GM12875 (cell line): ENCODE data around the gene GOLGA6C.
"Not testable (repeated sequence)": the region's sequence is repeated elsewhere in the genome, so short reads cannot be mapped to it uniquely, and the experiment has no call there.

ENCODE experiments used
- H3K4me3 ChIP-seq: one replicate; pipeline ENCODE4 v1.5.1; 2011; ENCODE audit warnings: low read depth, low read length, control low read depth
- TF ChIP-seq, protein P1 (sequence below): IDR thresholded peaks from 2 replicates; pipeline ENCODE4 v1.5.1; 2011; ENCODE audit warnings: low read depth, mild to moderate bottlenecking, control low read depth, inconsistent platforms, low read length, moderate library complexity, borderline replicate concordance; ENCODE audit not compliant: insufficient read depth

Gene GOLGA6C

DNA sequence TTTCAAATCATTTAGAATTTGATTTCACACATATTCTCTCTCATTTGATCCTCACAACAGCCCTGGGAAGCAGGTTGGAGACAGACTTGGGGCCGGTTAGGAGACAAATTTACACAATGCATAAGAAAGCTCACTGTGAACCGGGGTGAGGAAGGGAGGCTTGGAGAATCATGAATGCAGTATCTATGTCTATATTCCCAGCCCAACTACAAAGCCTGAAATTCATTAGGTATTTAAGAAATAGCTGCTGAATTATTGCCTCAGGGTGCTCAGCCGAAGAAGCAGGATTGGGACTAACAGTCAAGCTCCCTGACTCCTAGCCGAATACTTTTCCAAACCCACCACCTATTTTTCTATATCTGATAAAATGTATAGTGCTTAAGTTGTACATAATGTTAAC is 8.4 kb upstream of the GOLGA6C start:
- TF ChIP-seq, protein P1, sequence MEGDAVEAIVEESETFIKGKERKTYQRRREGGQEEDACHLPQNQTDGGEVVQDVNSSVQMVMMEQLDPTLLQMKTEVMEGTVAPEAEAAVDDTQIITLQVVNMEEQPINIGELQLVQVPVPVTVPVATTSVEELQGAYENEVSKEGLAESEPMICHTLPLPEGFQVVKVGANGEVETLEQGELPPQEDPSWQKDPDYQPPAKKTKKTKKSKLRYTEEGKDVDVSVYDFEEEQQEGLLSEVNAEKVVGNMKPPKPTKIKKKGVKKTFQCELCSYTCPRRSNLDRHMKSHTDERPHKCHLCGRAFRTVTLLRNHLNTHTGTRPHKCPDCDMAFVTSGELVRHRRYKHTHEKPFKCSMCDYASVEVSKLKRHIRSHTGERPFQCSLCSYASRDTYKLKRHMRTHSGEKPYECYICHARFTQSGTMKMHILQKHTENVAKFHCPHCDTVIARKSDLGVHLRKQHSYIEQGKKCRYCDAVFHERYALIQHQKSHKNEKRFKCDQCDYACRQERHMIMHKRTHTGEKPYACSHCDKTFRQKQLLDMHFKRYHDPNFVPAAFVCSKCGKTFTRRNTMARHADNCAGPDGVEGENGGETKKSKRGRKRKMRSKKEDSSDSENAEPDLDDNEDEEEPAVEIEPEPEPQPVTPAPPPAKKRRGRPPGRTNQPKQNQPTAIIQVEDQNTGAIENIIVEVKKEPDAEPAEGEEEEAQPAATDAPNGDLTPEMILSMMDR: no peak

DNA sequence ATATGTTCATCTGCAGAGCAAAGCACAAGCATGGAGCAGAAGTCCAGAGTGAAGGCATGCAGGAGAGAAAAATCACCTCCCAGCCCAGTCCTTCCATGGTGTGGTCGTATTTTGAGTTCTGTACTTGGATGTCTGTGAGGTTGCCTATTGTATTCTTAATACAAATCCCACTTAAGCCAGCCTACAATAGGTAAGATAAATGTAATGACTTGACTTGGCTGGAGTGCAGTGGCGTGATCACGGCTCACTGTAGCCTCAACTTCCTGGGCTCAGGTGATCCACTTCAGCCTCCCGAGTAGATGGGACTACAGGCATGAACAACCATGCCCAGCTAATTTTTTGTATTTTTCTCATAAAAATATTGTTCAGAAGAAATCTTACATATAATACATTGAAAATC is 6.8 kb upstream of the GOLGA6C start:
- not testable (repeated sequence) for H3K4me3 ChIP-seq

More for the DNA sequence above, 8.4 kb upstream of the GOLGA6C start:
- H3K4me3 ChIP-seq: no peak overlapping the region

DNA sequence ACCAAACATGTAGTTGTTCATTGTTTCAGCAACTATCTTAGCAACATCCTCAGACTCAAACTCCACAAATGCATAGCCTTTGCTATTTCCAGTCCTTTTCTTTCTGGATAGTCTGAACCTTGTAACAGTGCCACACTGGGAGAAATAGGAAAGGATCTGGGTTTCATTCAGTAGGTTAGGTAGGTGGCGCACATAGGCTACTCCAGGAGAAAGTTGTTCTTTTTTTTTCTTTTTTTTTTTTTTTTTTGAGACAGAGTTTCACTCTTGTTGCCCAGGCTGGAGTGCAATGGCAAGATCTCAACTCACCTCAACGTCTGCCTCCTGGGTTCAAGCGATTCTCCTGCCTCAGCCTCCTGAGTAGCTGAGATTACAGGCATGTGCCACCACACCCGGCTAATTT is 5.8 kb upstream of the GOLGA6C start:
- not testable (repeated sequence) for H3K4me3 ChIP-seq

DNA sequence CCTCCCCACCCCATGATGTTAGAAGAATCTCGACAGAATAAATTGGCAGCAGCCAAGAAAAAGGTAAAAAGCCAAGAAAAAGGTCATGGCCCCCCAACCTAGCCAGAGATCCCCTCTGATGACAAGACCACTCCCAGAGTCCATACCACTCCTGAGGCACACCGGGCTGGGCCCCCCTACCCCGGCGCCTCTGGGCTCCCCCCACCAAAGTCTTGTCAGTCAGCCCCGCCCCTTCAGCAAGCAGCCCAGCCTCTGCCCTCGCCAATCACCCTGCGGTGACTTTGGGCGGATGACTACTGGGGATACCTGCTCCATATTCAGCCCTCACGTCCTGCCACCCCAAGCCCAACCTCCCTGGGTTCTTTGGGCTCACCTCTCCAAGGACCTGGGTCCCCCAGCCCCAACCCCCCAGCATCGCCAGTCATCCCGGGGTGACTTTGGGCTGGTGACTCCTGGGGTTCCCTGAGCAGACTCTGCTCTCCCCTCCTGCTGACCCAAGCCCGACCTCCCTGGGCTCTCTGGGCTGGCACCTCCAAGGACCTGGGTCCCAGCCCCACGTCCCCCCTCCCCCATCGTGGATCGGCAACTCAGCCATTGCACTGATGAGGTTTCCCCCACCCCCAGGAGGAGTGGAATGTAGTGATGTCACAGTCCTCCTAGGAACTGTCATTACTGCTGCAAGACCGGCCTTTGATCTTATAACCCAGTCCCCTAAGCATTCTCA is 648 bp downstream of the GOLGA6C start:
- H3K4me3 ChIP-seq: not testable (repeated sequence)

DNA sequence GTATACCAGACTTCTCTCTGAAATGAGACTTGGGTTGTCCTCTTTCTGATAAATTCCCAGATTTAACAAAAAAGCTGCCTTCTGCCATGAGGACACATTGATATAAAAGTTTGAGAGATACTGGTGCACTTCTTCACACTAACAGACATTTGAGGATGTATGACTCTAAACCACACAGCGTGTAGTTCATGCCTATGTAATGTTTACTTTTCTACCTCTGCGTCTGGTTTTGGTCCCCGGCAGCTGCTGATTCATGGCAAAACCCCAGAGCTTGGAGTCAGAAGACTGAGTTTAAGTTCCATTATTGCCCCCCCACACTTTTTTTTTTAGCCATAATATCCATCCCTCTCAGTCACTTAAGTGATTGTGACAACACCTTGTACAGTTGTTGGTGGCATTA is 1.7 kb downstream of the GOLGA6C start:
- not testable (repeated sequence) for H3K4me3 ChIP-seq

DNA sequence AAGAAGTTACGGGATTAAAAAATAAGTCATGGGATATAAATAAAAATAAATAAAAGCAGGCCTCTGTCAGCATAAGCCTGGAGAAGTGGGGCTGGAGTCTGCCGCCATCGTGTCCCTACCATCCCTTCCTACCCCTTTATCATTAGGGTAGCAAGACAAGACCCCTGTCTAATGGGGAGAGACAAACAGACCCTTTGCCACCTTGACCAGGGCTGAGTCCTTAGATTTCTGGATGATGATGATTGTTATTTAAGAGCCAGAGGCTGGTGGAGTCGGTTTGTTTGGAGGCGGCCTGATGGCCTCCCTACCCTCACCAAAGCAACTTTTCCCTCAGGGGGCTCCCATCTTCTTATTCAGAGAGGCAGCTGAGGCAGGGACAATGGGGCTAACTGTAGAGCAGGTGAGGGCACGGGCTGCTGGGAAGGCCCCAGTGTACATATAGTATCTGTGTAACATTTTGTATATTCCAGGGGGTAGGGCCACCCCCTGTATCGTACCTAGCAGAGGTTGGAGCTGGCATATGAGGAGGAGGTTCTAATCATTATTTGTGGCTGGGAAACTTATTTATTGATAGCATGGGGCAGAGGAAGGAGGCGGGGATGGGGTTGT is 15.7 kb downstream of the GOLGA6C start:
- not testable (repeated sequence) for H3K4me3 ChIP-seq

DNA sequence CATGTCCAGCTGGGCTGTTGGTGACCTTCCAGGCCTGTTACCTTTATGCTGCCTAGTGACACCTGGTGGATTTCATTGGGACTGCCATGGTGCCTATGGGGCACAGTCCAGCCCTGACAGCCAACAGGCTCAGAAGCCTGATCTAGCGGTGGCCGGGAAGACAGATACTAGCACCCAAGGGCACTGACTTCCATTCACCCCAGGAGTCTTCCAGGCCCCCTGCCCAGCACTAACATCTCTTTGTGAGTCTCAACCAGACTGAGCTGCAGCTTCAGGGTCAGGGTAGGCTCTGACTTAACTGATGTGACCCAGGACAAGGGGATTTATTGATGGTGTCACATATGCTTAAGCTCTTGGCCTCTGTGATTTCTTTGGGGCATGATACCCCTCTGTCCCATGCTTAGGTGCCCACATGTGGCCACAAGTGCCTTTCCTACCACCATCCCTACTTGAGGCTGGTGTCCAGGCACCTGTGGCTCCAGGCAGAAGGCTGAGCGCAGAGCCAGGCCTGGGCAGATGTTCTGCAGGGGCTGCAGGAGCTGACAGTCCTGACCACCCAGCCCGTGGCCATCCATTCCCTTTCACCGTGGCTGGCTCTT is 16.5 kb downstream of the GOLGA6C start:
- H3K4me3 ChIP-seq: not testable (repeated sequence)
- TF ChIP-seq, protein P1: peak; percentile 40

DNA sequence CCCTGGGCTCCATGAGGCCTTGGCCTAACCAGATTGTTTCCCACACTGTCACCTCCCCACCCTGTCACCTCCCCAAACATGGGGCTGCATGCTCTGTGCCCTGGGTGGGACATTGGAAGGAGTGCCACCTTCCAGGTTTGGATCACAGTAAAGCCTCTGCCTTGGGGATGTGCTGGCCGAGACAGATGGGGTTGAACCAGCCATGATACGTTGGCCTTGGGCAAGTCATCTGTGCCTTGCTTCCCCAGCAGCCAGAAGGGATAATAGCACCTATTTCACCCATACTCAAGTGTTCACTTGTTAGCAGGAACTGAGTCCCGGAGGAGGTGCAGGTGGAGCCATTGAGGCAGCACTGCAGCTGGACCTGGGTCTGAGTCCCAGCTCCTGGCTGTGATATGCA is 17.5 kb downstream of the GOLGA6C start:
- not testable (repeated sequence) for H3K4me3 ChIP-seq

DNA sequence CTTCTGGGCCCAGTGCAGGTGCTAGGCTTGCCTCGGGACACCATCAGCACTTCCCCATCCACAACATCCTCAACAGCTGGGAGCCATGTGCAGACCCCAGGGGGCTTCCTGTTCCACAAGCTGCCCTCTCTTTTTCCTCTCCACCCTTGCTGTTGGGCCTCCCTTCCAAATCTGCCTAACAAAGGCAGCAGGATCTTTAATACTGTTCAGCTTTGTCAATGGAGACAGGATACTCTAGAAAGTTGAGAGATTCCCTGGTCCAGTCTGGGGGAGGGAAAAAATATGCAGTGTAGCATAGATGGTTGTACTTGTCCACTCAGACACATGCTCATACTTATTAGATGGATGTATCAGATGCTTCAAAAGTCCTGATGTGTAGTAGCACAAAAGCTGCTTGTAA is 20.4 kb downstream of the GOLGA6C start:
- H3K4me3 ChIP-seq: not testable (repeated sequence)

DNA sequence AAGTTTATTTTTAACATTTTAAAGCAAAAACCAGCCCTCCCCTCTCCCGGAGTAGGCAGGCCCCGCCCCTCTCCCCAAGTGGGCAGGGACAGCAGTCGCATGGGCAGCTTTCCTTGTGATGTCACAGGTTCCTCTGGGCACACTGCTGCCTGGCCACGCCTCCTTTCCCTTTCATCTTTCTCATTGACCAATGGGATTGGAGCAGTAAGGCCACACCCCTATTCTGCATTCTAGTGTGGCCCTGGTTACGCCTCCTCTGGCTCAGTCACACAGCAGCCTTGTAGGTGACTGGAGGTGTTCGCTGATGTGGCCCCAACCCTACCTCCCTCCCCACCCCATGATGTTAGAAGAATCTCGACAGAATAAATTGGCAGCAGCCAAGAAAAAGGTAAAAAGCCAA is 24.4 kb downstream of the GOLGA6C start, which contains the start of gene GOLGA6D:
Gene GOLGA6D, plus strand, starts transcription at position 264 of the 400 bp plus-strand sequence. Its CDS starts 41 bp downstream, at position 305.
- not testable (repeated sequence) for H3K4me3 ChIP-seq

DNA sequence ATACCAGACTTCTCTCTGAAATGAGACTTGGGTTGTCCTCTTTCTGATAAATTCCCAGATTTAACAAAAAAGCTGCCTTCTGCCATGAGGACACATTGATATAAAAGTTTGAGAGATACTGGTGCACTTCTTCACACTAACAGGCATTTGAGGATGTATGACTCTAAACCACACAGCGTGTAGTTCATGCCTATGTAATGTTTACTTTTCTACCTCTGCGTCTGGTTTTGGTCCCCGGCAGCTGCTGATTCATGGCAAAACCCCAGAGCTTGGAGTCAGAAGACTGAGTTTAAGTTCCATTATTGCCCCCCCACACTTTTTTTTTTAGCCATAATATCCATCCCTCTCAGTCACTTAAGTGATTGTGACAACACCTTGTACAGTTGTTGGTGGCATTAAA is 26.0 kb downstream of the GOLGA6C start:
- not testable (repeated sequence) for H3K4me3 ChIP-seq

DNA sequence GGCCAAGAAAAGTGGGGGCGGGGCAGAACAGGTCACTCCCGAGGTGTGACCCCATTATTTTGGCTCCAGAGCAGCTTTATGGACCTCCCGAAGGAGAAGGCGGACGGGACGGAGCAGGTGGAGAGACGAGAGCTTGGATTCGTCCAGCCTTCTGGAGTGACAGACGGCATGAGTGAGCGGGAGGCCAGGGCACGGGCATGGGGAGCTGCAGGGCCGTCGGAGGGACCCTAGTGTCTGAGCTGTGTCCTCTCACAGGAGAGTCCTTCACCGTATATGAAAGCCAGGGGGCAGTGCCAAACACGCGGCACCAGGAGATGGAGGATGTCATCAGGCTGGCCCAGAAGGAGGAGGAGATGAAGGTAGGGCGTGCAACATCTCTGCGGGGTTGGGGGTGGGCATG is 35.5 kb downstream of the GOLGA6C start:
- H3K4me3 ChIP-seq: not testable (repeated sequence)

DNA sequence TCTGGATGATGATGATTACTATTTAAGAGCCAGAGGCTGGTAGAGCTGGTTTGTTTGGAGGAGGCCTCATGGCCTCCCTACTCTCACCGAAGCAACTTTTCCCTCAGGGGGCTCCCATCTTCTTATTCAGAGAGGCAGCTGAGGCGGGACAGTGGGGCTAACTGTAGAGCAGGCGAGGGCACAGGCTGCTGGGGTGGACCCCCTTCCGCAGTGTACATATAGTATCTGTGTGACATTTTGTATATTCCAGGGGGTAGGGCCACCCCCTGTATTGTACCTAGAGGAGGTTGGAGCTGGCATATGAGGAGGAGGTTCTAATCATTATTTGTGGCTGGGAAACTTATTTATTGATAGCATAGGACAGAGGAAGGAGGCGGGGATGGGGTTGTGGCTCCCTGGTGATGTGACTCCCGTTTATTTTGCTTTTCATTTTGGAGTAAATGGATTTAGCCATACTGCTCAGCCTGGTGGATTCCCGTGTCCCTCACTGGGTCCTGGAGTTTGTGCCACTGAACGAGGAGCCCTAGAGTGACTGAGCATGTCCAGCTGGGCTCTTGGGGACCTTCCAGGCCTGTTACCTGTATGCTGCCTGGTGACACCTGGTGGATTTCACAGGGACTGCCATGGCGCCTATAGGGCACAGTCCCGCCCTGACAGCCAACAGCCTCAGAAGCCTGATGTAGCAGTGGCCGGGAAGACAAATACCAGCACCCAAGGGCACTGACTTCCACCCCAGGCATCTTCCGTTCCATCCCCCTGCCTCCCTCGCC is 40.6 kb downstream of the GOLGA6C start:
- not testable (repeated sequence) for H3K4me3 ChIP-seq
